SK-N-SH treated with all-trans-retinoic acid at 6 μM for 48 hours (cell line): ENCODE results near the gene SMPDL3A.

Experiments
- ATAC-seq: fragments of 200-7000 bp; cut with Tn5 transposase; 3 replicates; pipeline ENCODE4 v1.9.1; 2020; ENCODE audit warnings: mild to moderate bottlenecking, moderate library complexity
- ARNTL ChIP-seq: fragments of 450-650 bp; formaldehyde crosslinking; IDR thresholded peaks from 2 replicates; pipeline ENCODE4 v1.5.0; 2020; ENCODE audit warnings: low read depth, mild to moderate bottlenecking, moderate library complexity, borderline replicate concordance
- BACH2 ChIP-seq: fragments of 250-450 bp; sonication (Bioruptor Pico); IDR thresholded peaks from 2 replicates; pipeline ENCODE4 v1.9.0; 2021; ENCODE audit warnings: mild to moderate bottlenecking, borderline replicate concordance
- CSDC2 ChIP-seq: fragments of 250-450 bp; sonication (Bioruptor Pico); IDR thresholded peaks from 2 replicates; pipeline ENCODE4 v1.5.0; 2020; ENCODE audit warnings: mild to moderate bottlenecking, moderate library complexity
- ESRRG ChIP-seq: fragments of 250-450 bp; sonication (Bioruptor Pico); IDR thresholded peaks from 2 replicates; pipeline ENCODE4 v1.6.1; 2021; ENCODE audit warnings: mild to moderate bottlenecking
- GLIS3 ChIP-seq: fragments of 250-450 bp; sonication (Bioruptor Pico); IDR thresholded peaks from 2 replicates; pipeline ENCODE4 v1.5.0; 2020; ENCODE audit warnings: mild to moderate bottlenecking, moderate library complexity
- ISL1 ChIP-seq: fragments of 250-450 bp; sonication (Bioruptor Pico); IDR thresholded peaks from 2 replicates; pipeline ENCODE4 v2.1.2; 2022; ENCODE audit warnings: mild to moderate bottlenecking, moderate library complexity
- OSR1 ChIP-seq: fragments of 250-450 bp; sonication (Bioruptor Pico); IDR thresholded peaks from 2 replicates; pipeline ENCODE4 v1.8.0; 2022; ENCODE audit warnings: moderate library complexity, mild to moderate bottlenecking, inconsistent platforms
- PPARA ChIP-seq: fragments of 250-450 bp; sonication (Bioruptor Pico); IDR thresholded peaks from 2 replicates; pipeline ENCODE4 v1.5.0; 2020; ENCODE audit warnings: mild to moderate bottlenecking, borderline replicate concordance
- RARB ChIP-seq: fragments of 250-450 bp; sonication (Bioruptor Pico); IDR thresholded peaks from 2 replicates; pipeline ENCODE4 v1.8.0; 2021; ENCODE audit warnings: mild to moderate bottlenecking, moderate library complexity
- SNAI2 ChIP-seq: fragments of 250-450 bp; sonication (Bioruptor Pico); IDR thresholded peaks from 2 replicates; pipeline ENCODE4 v1.5.0; 2020; ENCODE audit warnings: mild to moderate bottlenecking, moderate library complexity
- TCF4 ChIP-seq: fragments of 250-450 bp; sonication (Bioruptor Pico); IDR thresholded peaks from 2 replicates; pipeline ENCODE4 v1.8.0; 2021; ENCODE audit warnings: mild to moderate bottlenecking, moderate library complexity, borderline replicate concordance
- TOX ChIP-seq: fragments of 250-450 bp; sonication (Bioruptor Pico); IDR thresholded peaks from 2 replicates; pipeline ENCODE4 v1.8.0; 2021; ENCODE audit warnings: mild to moderate bottlenecking, moderate library complexity, borderline replicate concordance
- ZC3H10 ChIP-seq: fragments of 250-450 bp; sonication (Bioruptor Pico); IDR thresholded peaks from 2 replicates; pipeline ENCODE4 v1.5.1; 2021; ENCODE audit warnings: mild to moderate bottlenecking, moderate library complexity
- ZFP3 ChIP-seq: fragments of 250-450 bp; sonication (Bioruptor Pico); IDR thresholded peaks from 2 replicates; pipeline ENCODE4 v1.5.0; 2020; ENCODE audit warnings: mild to moderate bottlenecking, moderate library complexity
- ZFP30 ChIP-seq: fragments of 450-650 bp; formaldehyde crosslinking; IDR thresholded peaks from 2 replicates; pipeline ENCODE4 v1.5.0; 2022; ENCODE audit warnings: mild to moderate bottlenecking, moderate library complexity
- ZNF565 ChIP-seq: fragments of 450-650 bp; formaldehyde crosslinking; conservative IDR thresholded peaks from 2 replicates; pipeline ENCODE4 v1.5.0; 2020; ENCODE audit warnings: low read depth, mild to moderate bottlenecking, moderate library complexity
- ZNF70 ChIP-seq: fragments of 450-650 bp; formaldehyde crosslinking; IDR thresholded peaks from 2 replicates; pipeline ENCODE4 v1.5.0; 2020; ENCODE audit warnings: mild to moderate bottlenecking, moderate library complexity
- ZNF8 ChIP-seq: fragments of 450-650 bp; formaldehyde crosslinking; IDR thresholded peaks from 2 replicates; pipeline ENCODE4 v1.5.0; 2020; ENCODE audit warnings: mild to moderate bottlenecking, moderate library complexity
- TF ChIP-seq, protein P1 (sequence below): fragments of 250-450 bp; sonication (Bioruptor Pico); IDR thresholded peaks from 2 replicates; pipeline ENCODE4 v1.8.0; 2020; ENCODE audit warnings: mild to moderate bottlenecking, moderate library complexity, borderline replicate concordance
- TF ChIP-seq, protein P2 (sequence below): fragments of 250-450 bp; sonication (Bioruptor Pico); IDR thresholded peaks from 2 replicates; pipeline ENCODE4 v1.5.1; 2020; ENCODE audit warnings: low read depth, mild to moderate bottlenecking, moderate library complexity
- TF ChIP-seq, protein P3 (sequence below): fragments of 250-450 bp; sonication (Bioruptor Pico); IDR thresholded peaks from 2 replicates; pipeline ENCODE4 v1.8.0; 2021; ENCODE audit warnings: low read depth, mild to moderate bottlenecking, moderate library complexity, borderline replicate concordance
- TF ChIP-seq, protein P4 (sequence below): fragments of 250-450 bp; sonication (Bioruptor Pico); IDR thresholded peaks from 2 replicates; pipeline ENCODE4 v1.5.0; 2020; ENCODE audit warnings: mild to moderate bottlenecking, moderate library complexity

SMPDL3A gene

DNA sequence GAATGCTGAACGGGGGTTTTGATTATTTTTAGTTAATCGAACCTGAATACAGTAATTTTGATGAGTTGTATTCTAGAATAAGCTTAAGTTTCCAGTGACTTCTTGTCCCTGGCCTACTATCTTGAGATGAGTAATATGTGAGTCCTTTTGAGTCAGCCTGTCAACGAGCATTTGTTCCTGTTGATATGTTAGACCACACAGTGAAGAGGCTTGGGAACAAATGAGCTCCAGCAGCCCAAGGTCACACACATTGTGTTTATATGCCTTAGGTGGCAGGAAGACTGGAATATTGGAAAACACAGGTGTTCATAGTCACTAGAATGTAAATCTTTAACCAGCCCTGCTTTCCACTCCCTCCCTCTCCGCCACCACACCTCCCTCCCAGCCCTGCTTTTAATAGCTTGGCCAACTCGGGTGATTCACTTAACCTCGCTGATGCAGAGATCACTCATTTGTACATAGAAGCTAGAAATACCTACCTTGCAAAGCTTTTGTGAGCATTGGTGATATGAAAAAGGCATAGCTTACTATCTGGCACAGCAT, 9.1 kb downstream of the SMPDL3A start:
- peak; percentile 90 for ATAC-seq
- TF ChIP-seq TOX (CRISPR knock-in tag): no peak
- no peak for TF ChIP-seq ZFP3 (CRISPR knock-in tag)
- no peak for TF ChIP-seq OSR1 (CRISPR knock-in tag)
- TF ChIP-seq TCF4: no peak
- no peak for TF ChIP-seq RARB (CRISPR knock-in tag)
- TF ChIP-seq CSDC2 (CRISPR knock-in tag): no peak
- no peak for TF ChIP-seq ZC3H10 (CRISPR knock-in tag)
- TF ChIP-seq, protein P1, sequence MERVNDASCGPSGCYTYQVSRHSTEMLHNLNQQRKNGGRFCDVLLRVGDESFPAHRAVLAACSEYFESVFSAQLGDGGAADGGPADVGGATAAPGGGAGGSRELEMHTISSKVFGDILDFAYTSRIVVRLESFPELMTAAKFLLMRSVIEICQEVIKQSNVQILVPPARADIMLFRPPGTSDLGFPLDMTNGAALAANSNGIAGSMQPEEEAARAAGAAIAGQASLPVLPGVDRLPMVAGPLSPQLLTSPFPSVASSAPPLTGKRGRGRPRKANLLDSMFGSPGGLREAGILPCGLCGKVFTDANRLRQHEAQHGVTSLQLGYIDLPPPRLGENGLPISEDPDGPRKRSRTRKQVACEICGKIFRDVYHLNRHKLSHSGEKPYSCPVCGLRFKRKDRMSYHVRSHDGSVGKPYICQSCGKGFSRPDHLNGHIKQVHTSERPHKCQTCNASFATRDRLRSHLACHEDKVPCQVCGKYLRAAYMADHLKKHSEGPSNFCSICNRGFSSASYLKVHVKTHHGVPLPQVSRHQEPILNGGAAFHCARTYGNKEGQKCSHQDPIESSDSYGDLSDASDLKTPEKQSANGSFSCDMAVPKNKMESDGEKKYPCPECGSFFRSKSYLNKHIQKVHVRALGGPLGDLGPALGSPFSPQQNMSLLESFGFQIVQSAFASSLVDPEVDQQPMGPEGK (CRISPR knock-in tag): no peak
- TF ChIP-seq SNAI2 (CRISPR knock-in tag): no peak
- no peak for TF ChIP-seq ZNF8 (CRISPR knock-in tag)
- TF ChIP-seq PPARA: no peak
- TF ChIP-seq, protein P2, sequence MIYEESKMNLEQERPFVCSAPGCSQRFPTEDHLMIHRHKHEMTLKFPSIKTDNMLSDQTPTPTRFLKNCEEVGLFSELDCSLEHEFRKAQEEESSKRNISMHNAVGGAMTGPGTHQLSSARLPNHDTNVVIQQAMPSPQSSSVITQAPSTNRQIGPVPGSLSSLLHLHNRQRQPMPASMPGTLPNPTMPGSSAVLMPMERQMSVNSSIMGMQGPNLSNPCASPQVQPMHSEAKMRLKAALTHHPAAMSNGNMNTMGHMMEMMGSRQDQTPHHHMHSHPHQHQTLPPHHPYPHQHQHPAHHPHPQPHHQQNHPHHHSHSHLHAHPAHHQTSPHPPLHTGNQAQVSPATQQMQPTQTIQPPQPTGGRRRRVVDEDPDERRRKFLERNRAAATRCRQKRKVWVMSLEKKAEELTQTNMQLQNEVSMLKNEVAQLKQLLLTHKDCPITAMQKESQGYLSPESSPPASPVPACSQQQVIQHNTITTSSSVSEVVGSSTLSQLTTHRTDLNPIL (CRISPR knock-in tag): no peak

DNA sequence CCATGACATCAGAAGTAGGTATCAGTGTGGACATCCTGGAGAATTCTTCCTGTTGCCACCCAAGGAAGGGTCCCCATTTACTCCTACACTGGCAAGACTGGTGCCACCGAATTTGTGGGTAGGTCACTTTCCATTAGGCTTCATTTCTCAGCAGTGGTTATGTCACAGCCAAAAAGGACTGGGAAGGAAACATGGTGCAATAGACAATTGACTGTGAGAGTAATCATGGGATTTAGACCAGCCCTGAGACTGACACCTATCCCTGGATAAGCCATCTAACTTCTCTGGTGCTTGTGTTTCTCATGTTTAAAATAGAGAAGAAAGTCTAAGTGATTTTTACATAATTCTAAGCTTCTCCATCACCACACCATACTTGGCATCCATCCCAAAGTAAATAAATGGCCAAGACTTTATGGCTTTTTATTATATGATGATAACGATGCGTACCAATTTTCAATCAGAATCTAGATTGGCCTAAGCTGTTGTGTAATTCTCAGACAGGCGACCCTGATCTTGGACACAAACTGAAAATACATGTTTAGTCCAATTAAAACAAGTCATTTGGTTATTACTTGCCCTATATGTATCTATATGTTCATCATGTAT, 10.2 kb downstream of the SMPDL3A start:
- no peak for ATAC-seq
- TF ChIP-seq, protein P3, sequence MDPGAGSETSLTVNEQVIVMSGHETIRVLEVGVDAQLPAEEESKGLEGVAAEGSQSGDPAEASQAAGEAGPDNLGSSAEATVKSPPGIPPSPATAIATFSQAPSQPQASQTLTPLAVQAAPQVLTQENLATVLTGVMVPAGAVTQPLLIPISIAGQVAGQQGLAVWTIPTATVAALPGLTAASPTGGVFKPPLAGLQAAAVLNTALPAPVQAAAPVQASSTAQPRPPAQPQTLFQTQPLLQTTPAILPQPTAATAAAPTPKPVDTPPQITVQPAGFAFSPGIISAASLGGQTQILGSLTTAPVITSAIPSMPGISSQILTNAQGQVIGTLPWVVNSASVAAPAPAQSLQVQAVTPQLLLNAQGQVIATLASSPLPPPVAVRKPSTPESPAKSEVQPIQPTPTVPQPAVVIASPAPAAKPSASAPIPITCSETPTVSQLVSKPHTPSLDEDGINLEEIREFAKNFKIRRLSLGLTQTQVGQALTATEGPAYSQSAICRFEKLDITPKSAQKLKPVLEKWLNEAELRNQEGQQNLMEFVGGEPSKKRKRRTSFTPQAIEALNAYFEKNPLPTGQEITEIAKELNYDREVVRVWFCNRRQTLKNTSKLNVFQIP (CRISPR knock-in tag): no peak
- TF ChIP-seq, protein P2 (CRISPR knock-in tag): no peak
- TF ChIP-seq TCF4 (no peak), ISL1 (CRISPR knock-in tag) (no peak), ESRRG (no peak), ZFP3 (CRISPR knock-in tag) (no peak), GLIS3 (CRISPR knock-in tag) (no peak), ZNF8 (CRISPR knock-in tag) (no peak), ZNF565 (no peak), SNAI2 (CRISPR knock-in tag) (no peak), OSR1 (CRISPR knock-in tag) (no peak), CSDC2 (CRISPR knock-in tag) (no peak), BACH2 (no peak), ARNTL (CRISPR knock-in tag) (no peak)
- TF ChIP-seq, protein P4, sequence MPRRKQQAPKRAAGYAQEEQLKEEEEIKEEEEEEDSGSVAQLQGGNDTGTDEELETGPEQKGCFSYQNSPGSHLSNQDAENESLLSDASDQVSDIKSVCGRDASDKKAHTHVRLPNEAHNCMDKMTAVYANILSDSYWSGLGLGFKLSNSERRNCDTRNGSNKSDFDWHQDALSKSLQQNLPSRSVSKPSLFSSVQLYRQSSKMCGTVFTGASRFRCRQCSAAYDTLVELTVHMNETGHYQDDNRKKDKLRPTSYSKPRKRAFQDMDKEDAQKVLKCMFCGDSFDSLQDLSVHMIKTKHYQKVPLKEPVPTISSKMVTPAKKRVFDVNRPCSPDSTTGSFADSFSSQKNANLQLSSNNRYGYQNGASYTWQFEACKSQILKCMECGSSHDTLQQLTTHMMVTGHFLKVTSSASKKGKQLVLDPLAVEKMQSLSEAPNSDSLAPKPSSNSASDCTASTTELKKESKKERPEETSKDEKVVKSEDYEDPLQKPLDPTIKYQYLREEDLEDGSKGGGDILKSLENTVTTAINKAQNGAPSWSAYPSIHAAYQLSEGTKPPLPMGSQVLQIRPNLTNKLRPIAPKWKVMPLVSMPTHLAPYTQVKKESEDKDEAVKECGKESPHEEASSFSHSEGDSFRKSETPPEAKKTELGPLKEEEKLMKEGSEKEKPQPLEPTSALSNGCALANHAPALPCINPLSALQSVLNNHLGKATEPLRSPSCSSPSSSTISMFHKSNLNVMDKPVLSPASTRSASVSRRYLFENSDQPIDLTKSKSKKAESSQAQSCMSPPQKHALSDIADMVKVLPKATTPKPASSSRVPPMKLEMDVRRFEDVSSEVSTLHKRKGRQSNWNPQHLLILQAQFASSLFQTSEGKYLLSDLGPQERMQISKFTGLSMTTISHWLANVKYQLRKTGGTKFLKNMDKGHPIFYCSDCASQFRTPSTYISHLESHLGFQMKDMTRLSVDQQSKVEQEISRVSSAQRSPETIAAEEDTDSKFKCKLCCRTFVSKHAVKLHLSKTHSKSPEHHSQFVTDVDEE (CRISPR knock-in tag): no peak

DNA sequence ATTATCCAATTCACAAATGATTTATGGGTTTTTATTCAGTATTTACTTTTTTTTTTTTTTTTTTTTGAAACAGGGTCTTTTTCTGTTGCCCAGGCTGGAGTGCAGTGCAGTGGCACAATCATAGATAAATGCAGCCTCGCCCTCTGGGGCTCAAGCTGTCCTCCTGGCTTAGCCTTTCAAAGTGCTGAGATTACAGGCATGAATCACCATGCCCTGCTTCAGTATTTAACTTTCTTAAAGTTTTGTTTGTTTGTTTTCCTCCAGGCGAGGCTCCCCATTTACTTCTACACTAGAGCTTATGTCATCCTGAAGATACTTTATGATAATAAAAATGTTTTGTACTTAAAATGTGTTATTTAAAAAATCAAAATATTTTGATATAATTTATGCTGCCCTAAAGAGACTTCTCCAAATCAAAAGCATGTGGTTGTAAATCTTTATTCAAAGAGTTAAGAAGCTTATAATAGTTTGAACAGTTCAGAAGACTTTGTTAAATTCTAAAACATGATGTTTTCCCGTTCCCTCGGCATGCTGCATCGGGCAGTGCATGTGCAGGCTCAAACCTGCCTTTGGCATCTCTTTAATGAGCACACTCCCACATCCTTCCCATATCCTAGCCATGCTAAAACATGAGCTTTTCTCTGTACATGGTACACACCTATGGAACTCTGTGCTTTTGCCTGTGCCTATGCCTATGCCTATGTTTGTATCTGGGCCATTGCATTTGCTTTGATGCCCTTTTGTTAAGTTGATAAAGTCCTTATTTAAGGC, 11.0 kb downstream of the SMPDL3A start:
- no peak for ATAC-seq
- TF ChIP-seq ZFP30 (CRISPR knock-in tag): no peak
- TF ChIP-seq ZNF70 (CRISPR knock-in tag): no peak
- TF ChIP-seq GLIS3 (CRISPR knock-in tag): no peak
- TF ChIP-seq SNAI2 (CRISPR knock-in tag): no peak
- no peak for TF ChIP-seq ARNTL (CRISPR knock-in tag)
- no peak for TF ChIP-seq ISL1 (CRISPR knock-in tag)
- TF ChIP-seq, protein P1 (CRISPR knock-in tag): no peak
- TF ChIP-seq, all 23 proteins: peak for 0
